ENCODE results near the gene CHID1.

CHID1 gene

DNA sequence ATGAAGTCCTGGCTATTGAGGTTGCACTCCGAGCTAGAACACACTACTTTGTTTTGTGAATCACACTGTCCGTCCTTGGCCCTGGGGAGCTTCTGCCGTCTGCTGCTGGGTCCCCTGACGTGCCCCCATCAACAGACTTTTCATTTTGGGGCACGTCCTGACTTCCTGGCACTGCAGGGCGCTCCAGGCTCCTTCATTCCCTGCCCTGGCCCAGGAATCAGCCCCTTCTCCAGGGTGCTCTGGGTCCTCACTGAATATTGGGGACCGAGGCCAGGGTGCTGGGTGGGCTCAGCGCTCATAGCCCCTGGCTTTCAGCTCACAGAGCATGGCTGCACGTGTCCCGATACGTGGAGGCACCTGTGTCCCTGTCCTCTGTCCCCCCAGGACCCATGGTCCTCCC, 45.7 kb downstream of the CHID1 start:
- no peak for DNase-seq

DNA sequence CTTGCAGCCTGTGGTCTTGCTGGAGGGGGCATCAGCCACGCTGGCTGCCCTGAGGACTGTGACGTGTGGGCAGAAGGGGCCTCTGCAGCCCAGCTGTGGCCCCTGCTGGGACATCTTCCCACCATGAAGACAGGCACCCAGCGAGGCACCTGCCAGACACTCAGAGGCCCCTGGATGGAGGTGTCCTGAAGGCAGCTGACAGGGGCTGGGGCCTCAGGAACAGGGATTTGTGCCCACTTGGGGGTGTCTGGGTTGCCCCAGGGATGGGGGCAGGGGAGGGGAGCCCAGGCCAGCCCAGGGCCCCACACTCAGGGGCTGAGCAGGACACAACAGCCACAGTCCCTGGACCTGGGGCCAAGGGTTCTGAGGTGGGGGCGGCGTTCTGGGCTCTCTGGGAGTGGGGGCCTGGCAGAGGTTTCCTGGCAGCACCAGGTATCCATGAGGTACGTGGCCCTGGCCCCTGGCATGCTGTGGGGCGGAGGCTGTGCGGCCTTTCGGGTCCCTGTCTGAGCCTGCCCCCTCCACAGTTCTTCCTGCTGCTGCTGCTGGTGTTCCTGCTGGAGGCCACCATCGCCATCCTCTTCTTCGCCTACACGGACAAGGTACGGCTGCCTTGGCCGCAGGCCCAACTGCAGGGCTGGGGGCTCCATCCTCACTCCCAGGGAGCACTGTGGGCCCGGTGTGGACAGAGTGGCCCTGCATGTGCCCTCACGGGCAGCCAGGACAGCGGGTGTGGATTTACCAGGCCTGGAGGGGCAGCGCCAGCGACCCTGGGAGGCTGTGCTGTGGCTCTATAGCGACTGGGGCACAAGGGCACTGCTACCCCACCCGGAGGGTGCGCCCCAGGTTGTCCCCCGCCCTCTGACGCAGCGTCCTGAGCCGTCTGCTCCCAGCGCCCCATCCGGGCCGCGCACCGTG, 46.4 kb downstream of the CHID1 start:
- no peak for DNase-seq
- peak; percentile 2 for ATAC-seq

More for the DNA sequence above, 45.7 kb downstream of the CHID1 start:
- no peak for ATAC-seq

DNA sequence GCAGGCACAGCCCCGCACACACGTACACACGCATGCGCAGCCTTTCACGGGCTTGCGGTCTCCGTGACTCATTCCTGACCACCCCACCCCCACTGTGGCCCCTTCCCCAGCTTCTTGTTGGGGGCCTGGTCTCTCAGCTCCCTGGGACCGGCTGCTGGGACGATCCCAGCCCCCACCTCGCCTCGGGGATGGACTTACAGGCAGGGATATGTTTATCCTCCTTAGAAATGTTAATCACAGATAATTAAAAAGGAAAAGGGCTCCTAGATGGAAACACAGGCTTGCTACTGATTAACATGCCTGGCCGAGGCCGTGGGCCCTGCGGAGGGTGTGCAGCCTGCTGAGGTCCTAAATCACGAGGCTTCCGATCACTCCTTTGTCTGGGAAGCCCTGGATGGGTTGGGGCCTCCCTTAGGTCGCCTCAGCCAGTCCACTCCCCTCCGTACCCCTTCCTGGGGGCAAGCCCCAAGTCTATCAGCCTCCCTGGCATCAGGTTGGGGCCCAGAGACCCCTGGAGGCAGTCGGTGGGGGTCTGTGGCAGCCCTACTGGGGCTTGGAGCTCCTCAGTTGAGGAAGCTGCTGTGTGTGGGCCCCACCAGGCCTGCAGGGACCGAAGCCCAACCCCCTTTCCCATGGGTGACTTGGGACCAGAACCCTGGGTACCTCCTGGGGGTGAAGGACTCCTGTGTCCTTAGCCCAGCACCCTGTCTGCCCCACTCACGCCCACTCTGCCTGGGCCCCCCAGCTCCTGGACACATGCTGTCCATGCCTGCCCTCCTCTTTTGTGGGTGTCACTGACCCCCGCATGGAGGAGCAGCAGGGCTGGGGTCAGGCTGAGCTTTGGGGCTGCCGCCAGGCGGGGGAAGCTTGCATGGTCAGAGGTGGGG, 47.3 kb downstream of the CHID1 start:
- DNase-seq (no peak), ATAC-seq (no peak)

DNA sequence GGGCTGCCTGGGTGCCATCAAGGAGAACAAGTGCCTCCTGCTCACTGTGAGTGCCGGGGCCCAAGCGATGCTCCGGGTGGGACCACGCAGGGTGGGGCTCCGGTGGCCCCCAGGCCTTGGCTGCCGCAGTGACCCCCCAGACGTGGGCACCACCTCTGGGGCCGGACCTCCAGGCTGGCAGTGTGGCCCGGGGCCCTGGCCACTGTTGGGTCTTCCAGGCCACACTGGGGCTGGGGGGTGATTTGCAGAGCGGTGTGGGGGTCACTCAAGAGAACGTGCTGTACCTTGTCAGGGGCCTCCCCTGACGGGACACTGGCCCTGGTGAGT, 48.0 kb downstream of the CHID1 start:
- no peak for DNase-seq
- ATAC-seq, result no peak

DNA sequence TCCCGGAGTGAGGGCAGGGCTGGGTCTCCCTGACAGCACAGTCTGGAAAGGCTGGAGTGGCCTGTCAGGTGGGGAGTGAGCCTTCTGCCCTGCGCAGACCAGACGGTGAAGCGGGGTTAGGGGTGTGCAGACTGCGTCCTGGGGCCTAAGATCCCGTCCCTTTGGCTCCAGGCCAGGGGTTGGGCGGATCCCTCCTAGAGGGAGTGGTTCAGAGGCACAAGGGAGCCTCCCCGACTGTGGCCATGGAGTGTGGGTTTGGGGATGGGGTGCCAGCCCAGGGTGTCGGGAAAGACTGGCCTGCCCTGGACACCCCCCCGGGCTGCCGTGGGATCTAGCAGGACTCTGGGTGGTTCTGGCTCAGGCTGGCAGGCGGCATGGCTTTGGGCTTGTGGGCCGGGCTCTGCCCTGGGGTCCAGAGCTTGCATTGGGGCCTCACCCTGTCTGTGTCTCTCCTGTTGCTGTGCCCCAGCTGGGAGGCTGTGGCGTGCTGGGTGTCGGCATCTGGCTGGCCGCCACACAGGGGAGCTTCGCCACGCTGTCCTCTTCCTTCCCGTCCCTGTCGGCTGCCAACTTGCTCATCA, 48.4 kb downstream of the CHID1 start:
- ATAC-seq (no peak), DNase-seq (no peak)

DNA sequence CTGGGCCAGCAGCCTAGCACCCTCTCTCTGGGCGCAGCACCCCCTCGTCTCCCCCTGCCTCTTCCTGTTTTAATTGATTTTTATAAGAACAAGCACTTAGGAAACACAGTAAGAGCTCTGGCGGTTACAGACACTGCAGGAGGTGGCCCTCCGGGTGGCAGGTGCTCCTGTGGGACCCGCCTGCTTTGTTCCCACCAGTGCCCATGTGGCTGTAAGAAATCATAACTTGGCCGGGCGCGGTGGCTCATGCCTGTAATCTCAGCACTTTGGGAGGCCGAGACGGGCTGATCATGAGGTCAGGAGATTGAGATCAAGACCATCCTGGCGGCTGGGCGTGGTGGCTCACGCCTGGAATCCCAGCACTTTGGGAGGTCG, 49.5 kb downstream of the CHID1 start:
- DNase-seq (no peak), ATAC-seq (no peak)

DNA sequence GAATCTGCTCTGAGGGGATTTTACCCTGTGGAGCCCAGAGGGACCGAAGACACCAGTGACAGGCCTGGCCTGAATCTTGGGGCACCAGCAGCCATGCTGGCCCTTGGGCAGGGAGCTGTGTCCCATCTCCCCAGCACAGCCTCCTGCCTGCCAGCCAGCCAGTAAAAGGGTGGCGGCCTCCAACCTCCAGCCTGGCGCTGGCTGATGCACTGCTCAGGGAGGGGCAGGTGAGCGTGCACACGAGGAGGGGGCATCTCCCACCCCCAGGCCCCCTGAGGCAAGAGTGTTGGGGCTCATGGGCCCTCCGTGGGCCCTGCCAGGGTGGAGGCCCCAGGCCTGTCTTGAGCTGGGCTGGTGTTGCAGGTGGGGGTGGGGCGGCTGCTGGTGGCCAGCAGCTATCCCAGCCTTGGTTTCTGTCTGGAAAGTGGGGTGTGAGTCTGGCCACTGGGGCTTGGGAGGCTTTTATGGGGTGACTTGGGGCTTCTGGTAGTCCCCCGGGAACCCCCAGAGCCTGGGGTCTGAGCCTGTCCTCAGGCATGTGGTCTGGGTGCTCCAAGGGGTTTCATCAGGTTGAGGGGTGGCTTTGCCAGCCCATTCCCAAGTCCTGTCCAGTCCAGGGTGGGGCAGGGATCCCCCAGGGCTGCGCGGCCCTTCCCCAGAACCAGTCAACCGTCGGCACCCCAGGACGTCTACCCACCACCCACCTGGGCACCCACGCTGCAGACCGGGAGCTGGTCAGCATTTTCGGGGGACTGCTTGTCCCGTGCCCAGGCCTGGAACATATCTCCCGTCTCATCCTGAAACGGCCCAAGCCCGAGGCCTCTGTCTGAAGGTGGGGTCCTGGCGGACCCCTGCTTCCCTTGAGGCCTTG, 50.1 kb downstream of the CHID1 start:
- DNase-seq (no peak), ATAC-seq (no peak)

DNA sequence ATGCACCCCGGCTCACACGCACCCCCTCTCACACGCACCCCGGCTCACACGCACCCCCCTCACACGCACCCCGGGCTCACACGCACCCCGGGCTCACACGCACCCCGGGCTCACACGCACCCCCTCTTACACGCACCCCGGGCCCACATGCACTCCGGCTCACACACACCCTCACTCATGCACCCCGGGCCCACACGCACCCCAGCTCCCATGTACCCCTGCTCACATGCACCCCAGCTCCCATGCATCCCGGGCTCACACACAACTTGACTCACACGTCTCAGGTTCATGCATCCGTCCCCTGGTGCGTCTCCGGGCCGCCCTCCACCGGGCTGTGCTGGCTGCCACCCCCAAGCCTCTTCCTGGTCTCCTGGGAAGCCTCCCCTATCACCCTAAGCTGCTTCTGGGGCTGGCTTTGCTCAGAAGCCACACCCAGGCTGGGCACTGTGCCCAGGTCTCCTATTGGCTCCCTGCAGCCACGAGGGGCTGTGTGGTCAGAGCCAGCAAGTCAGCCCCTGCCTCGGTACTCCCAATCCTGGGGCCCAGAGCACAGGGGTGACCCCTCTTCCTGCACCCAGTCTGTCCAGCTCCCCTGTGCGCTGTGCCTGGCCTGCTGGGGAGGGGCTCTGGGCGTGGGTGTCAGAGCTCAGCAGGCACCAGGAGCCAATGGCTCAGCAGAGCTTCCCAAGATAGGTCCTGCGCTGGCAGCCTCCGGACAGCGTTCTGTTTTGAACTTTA, 51.0 kb downstream of the CHID1 start:
- DNase-seq, result no peak
- ATAC-seq, result no peak

DNA sequence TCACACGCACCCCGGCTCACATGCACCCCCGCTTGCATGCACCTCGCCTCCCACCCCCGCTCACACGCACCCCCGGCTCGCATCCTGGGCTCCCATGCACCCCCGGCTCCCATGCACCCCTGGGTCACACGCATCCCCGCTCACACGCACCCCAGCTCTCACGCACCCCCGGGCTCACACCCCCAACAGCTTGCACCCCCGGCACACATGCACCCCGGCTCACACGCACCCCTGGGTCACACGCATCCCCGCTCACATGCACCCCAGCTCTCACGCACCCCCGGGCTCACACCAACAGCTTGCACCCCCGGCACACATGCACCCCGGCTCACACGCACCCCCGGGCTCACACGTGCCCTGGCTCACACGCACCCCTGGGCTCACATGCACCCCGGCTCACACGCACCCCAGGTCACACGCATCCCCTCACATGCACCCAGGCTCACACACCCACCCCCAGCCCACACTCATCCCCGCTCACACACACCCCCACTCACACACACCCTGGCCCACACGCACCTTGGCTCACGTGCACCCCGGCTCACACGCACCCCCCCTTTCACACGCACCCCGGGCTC, 51.8 kb downstream of the CHID1 start:
- DNase-seq (no peak), ATAC-seq (no peak)

DNA sequence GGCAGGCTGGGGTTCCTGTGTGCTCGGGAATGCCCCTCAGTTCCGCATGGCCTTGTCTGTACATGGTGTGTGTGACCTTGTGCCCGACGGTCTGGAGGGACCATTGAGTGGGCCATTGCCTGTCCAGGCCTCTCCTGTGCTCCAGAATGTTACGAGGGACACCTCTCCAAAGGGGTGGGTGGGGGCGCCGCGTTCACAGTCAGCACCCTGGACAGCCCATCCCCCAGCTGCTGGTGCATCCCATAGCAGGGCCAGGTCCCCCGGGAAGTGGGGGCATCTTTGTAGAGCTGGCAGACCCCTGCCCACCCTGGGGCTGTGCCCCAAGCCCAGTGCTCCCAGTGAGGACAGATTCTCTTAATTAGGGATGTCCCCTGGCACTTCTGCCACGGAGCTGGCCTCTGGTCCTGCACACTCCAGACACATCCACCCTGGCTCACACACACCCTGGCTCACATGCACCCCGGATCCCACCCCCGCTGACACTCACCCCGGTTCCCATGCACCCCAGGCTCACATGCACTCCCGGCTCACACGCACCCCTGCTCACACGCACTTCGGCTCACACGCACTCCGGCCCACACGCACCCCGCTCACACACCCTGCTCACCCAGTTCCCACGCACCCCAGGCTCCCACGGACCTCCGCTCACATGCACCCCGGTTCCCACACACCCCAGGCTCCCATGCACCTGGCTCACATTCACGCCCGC, 52.4 kb downstream of the CHID1 start:
- no peak for DNase-seq
- no peak for ATAC-seq

DNA sequence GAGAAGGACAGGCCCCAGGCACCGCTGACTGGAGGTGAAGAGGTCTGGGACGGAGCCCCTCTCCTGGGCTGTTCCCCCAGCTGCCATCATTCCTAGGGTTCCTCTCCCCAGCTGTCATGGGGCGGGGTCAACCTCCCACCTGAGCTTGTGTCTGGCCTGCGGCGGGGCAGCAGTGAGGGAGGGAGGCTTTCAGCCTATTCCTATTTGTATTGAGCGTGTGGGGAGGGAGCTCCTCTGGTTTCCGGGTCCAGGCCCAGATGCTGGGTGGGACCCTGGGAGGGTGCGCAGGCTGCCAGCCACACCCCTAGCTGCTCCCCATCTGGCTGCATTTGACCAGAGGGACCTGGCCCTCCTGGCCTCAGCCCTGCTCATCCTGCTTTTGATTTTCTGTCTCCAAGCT, 54.2 kb downstream of the CHID1 start:
- no peak for ATAC-seq
- no peak for DNase-seq

DNA sequence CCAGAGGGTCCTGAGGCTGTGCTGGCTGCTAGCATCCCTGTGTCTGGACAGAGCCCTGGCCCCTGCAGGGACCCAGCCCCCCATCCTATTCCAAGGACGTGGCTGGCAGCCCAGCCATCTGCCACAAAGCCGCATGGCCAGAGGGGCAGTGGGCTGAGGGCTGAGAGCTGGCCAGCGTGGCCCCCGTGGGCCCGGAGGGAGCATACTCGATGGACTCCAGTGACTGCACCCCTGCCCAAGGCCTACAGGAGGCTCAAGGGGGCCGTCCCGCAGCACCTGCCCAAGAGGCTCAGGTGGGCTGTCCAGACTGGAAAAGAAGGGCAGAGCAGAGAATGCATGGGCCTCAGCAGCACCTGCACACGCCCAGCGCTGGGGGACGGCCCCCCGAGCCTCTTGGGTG, 54.8 kb downstream of the CHID1 start:
- no peak for ATAC-seq
- DNase-seq, result no peak

DNA sequence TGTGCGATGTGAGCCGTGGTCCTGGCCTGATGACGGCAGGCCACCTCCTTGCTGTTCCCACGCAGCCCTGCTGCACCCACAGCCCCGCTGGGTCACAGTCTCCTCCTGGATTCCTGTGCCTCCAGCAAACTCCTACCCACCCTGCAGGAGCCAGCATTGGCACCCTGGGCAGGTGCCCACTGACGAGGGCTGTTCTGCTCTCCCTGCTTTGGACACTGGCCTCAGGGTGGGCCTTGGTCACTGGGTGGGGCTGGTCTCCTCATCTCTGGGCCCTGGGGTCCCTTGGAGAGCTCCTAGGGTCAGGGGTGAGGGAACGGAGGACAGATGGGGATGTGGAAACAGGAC, 55.3 kb downstream of the CHID1 start:
- no peak for ATAC-seq
- DNase-seq, result no peak

DNA sequence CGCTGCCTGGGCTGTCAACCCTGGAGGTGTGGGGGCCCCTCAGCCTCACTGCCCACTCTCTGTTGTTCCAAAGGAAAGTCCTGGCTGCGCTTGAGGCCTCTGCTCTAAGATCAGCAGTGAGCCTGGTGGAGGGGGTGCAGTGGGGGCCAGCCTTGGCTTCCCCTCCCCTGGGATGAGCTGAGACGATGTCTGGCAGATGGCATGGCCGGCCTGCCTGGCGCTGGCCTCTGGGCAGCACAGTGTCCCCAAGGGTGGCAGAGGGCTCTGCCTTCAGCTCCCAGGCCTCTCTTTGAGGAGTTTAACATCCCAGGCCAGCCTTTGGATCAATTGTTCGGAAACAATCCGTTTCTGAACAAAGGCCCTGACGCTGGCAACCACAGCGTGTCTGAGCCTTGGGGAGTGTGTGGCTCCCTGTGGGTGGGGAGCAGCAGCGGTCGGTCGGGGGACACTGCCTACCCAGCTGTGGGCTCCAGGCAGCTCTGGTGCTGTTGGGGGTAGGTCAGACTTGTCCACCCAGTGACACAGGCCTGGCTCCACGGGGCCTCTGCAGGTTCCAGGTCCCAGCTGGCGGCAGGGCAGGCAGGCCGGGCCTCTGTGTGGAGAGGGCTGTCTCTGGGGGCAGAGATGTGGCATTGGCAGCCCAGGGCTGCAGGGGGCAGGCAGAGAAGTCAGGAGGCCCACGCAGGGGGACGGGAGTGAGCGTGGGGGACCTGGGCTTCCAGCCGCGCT, 55.8 kb downstream of the CHID1 start:
- no peak for ATAC-seq

DNA sequence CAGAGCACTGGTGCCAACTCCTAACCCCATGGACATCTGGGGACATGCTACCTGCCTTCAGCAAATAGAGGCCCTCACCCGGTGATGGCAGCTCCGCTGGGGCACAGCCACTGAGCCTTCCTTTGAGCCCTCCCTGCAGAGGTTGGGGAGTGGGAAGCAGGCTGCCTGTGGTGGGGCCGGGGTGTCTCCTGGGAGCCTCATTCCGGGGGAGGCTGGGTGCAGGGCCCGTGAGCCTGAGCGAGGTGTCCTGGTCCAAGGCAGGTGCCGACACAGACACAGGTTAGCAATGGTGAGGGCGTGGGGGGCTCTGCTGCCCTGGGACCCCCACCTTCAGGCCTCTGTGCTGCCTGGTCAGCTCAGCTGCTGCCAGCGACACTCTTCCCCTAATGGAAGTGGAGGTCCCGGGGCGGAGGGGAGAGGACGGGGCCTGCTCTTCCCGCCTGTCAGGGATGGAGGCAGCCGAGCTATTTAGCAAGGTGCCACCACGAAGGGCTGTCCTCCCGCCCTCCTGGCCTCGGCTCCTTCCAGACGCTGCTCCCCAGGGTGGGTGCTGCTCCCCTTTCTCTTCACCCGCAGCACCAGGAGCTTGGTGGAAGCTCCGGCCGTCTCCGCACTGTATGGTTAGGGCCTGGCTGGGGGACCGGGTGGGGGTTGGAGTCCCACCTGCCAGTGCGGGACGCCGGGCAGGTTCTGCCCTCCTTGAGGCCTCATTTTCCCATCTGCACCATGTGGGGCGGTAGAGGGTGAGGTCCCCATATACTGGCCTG, 56.7 kb downstream of the CHID1 start:
- DNase-seq (no peak), ATAC-seq (no peak)

More for the DNA sequence above, 55.8 kb downstream of the CHID1 start:
- DNase-seq, result no peak

DNA sequence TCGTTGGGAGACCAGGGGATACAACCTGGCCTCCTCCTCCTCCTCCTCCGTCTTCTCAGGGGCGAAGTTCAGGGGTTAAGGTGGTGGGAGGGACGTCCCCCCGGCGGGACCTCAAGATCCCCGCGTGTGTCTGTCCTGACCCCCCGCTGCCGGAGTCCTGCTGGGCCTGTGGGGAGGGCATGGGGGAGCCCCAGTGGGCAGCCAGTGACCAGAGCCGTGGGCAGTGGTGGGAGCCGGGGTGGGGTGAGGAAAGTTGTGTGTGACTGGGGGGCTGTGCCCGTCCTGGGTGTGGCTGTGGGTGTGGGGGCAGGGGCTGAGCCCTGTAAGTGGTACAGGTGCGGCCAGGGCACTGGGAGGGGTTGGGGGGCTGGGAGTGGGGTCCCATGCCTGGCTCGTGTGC, 57.8 kb downstream of the CHID1 start:
- no peak for ATAC-seq
- DNase-seq, result no peak

DNA sequence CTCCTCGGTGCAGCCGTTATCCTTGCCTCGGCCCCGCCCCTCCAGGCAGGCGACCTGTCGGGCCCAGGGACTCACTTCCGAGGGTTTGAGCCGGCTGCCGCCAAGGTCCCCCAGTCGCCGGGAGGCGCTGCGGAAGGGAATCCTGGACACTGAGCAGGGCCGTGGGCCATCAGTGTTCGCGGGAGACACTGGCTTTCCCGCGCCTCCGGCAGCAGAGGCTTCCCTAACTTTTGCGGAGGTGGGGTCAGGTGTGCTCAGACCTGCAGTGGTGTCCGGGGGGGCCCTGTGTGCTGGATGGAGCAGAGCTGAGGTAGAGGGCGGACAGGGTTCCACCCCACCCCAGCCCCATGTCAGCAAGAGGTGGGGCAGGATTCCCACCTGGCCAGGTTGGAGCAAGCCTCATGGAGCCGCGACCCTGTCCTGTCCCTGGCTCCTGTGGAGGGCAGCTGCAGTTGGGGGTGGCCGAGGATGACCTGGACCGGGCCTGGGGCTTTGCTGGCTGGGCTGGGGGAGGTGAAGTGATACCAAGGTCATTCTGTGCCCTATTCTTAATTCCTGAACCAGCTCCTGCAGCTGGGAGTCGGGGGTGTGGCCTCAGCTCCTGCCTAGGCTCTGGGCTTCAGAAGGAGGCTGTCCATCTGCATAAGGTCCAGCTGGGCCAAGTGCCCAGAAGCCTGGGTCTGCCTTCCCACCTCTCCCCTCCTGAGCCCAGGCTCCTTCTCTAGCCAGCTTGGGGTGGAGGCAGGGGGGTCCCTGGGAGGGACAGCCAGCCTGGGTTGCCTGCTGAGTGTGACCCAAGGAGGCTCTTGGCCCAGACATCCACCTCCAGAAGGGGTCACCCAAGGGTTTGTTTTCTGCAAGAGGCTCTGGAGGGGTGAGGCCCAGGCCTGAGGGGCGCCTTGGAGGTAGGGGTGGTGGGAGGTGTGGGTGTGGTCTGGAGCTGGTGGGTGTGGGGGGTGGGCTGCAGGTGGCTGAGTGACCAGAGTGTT, 59.5 kb downstream of the CHID1 start:
- DNase-seq, result no peak
- no peak for ATAC-seq
